Activated CD8-positive, alpha-beta memory T cell treated with anti-CD3 and anti-CD28 coated beads for 48 hours (primary cell): ENCODE measurements around the gene KMT5C.

ENCODE experiments used
- DNase-seq, 3 experiments: peaks; one replicate each; pipeline ENCODE4 v3.0.0-alpha.2; 2020; ENCODE audit warnings: low read depth in 2 of 3, low spot score in 2 of 3

Gene KMT5C

GRCh38 chr19:55365245-55365644 lies 25.6 kb downstream of the KMT5C start:
- no peak for DNase-seq

GRCh38 chr19:55365964-55366363 lies 26.3 kb downstream of the KMT5C start:
- DNase-seq: no peak

GRCh38 chr19:55366790-55367189 lies 27.1 kb downstream of the KMT5C start:
- no peak for DNase-seq

GRCh38 chr19:55368106-55368505 lies 28.4 kb downstream of the KMT5C start:
- no peak for DNase-seq

GRCh38 chr19:55368701-55369563 lies 29.3 kb downstream of the KMT5C start:
- no peak for DNase-seq

DNA sequence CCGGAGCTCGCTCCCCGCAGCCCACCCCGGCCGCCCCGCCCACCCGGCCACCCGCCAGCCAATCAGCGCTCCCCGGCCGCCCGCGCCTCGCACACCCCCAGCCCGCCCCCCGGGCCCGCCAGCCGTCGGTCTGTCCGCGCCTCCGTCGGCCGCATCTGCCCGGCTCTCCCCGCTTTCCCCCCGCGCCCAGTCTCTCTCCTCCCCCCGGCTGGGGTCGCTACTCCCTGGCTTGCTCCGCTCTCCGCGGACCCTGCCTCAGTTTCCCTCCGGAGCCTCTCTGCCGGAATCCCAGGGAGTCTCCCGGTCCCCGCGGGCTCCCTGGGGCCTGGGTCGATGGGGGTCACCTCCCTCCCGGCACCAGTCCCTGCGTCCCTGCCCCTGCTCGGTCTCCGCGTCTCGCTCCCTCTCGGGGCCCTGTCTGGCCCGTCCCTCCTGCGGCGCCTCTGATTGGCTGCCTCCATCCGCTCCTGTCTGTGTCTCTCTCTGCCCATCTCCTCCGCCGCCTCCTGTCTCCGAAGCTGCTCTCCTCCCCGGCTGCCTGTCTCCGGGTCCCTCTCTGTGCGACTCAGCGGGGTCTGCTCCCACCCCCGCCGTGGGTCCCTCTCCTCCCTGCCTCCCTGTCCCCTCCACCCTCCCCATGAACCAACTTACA lies 30.1 kb downstream of the KMT5C start:
- DNase-seq: no peak

DNA sequence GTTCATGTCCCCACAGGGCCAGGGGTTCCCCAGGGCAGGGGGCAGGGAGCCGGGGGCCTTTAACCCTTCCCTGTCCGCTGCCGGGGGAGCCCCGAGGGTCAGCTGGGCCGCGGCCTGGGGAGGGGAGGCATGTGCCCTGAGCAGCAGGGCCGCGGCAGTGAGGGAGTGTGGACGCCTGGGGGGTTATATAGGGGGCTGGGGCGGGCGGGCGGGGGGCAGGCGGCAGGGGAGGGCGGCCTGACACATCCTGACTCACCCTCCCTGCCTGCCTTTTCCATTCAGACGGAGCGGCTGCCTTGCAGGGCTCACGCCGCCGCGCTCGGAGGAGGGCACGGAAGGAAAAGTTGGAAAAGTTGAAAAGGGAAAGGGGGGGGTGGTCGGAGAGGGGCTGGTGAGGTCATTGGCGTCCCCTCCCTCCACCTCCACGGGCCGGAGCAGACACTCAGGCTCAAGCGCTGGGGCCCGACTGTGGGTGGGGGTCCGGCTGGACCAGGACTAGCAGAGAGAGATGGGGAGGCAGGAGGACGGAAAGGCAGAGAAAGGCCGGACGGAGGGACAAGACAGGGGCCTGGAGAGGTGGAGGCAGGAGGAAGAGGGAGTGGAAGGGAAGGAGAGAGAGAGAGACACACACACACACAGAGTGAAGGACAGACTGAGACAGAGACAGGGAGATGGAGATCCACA lies 30.8 kb downstream of the KMT5C start, which contains the start of gene IL11:
Gene IL11 (minus strand): TSS at position 159 of the 684 bp plus-strand sequence. CDS start 153 bp downstream, at position 6.
- DNase-seq: no peak

DNA sequence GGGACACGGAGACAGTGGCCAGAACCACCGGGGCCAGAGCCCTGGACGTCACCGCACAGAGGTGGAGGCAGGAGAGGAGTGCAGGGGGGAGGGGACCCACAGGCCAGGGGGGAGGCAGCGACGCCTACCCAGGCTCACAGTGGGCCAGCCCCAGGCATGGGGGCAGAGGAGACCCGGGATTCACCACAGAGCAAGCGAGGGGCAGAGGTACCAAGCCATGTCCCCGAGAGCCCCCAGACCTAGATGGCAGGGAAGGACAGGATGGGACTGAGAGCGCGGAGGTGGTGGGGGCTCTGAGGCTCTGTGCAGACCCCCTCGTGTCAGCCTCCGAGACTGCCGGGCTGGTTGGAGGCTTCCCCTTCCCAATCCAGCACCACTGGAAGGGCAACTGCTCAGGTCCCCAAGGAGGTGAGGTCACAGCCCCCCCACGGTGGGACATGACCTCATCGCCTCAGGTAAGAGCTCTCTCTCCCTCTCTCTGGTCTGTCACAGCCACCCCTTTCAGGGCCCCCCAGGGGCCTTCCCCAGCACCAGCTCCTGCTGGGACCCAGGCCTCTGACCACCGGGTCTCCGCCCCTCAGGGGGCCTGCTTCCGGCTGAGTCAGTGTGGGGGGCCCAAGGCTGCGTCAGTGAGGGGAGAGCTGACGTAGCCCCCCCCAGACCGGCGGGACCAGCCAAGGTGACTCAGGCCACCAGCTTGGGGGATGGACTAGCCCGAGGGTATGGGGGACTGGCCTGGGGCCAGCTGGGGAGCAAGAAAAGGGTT lies 32.8 kb downstream of the KMT5C start:
- DNase-seq: no peak

GRCh38 chr19:55373306-55373992 lies 33.8 kb downstream of the KMT5C start:
- no peak for DNase-seq

DNA sequence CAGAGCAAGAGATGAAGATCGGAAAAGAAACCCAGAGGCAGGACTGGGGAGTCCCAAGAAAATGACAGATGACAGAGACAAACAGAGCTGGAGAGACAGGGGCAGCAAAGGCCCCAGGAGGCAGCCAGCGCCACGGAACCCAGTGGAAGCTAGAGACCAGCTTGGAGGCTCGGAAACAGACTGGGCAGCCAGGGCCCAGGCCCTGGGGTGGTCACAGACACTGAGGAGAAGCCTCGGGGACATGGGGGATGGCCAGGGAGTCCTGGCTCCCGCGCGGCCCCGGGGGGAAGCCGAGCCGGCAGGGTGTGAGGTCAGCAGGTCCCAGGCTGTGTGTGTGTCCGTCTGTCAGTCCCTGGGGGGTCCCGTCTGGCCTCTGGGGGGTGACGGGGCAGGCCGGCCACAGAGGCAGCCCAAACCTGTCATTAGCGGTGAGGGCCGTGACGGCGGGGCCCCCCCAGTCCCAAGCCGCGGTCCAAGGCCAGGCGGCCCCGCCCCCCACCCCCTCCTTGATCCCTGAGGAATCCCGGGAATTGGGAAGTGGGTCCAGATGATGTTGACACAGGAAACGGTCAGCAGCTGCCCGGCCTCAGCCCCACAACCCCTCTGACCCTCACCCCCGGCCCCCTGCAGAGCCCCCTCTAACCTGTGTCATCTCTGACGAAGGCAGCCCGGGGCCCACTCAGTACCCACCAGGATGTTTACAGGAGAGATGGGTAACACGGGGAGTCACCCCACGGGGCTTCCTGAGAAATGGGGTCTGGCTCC lies 34.5 kb downstream of the KMT5C start:
- no peak for DNase-seq

DNA sequence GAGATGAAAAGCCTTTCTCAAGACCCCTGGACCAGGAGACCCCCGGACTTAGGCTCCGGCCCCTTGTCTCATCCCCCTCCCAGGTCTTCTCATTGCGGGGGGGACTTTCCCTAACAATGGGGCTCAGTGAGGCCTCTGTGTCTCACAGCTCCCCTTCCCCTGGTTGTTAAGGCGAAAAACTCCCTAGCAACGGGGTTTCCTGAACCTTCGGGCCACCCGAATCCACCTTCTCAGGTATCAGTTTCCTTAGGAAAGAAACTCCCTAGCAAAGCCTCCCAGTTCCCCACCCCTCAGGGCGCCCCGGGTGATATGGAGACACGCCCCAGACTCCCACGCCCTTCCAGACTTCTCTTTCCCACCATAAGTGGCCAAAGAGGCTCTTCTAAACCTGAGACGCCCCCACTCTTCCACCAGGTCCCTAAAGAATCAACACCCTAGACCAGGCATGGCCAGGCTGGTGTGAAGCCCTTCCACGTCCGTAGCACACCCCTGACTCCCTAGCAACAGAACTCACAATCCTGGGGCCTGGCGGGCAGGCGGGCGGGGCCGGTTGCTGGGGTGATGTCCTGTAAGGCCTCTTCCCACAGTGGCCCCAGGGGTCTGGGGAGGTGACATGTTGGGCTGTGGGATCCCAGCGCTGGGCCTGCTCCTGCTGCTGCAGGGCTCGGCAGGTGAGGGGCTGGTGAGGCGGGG lies 36.7 kb downstream of the KMT5C start, which contains the start of gene TMEM190:
Gene TMEM190 (plus strand): TSS at position 586 of the 693 bp plus-strand sequence. CDS start 28 bp downstream, at position 614.
- no peak for DNase-seq

DNA sequence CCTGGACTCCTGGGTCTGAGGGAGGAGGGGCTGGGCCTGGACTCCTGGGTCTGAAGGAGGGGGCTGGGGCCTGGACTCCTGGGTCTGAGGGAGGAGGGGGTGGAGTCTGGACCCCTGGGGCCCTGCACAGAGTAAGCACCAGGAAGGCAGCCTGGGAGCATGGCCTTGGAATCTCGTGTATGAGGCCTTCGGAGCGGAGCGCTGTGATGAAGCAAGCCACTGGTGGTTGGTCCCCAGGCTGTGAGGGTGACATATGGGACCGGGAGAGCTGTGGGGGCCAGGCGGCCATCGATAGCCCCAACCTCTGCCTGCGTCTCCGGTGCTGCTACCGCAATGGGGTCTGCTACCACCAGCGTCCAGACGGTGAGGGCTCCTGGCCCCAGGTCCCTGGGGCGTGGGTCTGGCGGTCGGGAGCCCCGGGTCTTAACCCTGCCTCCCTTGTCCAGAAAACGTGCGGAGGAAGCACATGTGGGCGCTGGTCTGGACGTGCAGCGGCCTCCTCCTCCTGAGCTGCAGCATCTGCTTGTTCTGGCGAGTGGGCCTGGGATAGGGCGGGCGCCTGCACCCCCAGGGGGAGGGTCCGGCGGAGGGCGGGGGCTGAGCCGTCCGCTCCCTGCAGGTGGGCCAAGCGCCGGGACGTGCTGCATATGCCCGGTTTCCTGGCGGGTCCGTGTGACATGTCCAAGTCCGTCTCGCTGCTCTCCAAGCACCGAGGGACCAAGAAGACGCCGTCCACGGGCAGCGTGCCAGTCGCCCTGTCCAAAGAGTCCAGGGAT lies 37.9 kb downstream of the KMT5C start:
- DNase-seq: no peak

DNA sequence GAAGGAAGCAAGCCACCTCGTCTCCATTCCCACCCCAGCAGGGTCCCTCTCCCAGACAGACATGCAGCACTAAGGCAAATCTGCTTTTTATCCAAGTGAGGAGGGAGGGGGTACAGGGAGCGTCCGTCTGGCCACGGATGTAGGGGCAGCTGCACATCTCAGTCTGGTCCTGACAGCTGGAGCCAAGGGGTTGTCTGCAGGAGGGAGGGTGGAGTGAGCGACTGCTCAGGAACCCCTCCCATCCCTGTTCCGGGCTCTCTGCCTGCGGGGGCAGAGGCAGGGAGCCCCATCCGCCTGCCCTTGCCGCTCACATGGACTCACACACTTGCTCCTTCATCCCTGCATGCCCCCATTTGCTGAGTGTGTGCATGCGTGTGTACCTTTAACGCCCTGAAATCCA lies 39.5 kb downstream of the KMT5C start:
- no peak for DNase-seq

DNA sequence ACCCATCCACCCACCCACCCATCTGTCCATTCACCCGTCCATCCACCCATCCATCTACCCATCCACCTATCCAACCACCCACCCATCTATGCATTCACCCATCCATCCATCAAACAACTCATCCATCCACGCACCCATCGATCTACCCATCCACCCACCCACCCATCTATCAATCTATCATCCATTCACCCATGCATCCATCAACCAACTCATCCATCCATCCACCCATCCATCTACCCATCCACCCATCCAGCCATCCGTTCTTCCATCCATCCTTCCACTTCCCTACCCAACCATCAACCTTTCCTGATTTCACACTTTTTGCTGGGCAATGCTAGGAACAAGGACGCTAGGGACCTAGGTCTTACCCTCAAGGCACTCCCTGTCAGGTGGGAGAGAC lies 42.3 kb downstream of the KMT5C start:
- no peak for DNase-seq

- DNase-seq: no peak
Measured at GRCh38 chr19:55382522-55383054, 42.9 kb downstream of the KMT5C start.

DNA sequence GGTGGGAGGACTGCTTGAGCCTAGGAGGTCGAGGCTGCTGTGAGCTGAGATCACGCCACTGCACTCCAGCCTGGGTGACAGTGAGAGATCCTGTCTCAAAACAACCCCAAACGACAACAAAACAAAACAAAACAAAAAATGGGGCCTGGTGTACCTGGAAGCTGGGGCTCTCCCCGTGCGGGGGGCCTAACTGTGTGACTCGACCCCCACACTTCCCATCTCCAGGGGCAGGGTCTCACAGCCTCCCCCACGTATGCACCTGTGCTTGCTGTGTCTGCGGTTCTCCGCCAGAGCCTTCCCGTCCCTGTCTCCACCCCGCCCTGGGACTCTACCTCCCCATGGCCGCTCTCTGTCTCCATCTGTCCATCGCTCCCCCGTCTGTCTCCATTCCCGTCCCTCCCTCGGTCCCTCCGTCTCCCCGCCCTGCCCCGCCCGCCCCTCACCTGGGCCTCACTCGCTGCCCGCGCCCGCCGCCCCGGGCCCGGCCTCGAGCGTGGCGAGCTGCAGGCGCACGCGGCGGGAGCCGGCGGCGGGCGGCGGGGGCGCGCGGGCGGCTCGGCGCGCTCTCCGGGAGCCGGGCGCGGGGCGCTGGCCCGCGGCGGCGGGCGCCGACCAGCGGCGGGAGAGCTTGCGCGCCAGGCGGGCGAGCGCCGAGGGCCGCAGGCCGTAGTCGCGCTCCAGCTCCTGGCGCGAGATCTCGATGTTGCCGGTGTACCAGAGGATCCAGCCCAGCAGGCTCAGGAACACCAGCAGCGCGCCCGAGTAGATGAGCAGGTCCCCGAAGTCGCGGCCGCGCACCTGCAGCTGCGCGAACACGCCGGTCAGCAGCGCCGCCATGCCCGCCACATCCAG lies 43.8 kb downstream of the KMT5C start:
- no peak for DNase-seq
